PC-9 (cell line): ENCODE data around the gene SCAMP3.

Experiments used
- CTCF ChIP-seq: fragments of 200-600 bp; sonication (generic); conservative IDR thresholded peaks from 2 replicates; pipeline ENCODE4 v1.6.1; 2017; ENCODE audit warnings: mixed run types, antibody characterized with exemption, mild to moderate bottlenecking, moderate library complexity
- EZH2 ChIP-seq: fragments of 200-600 bp; sonication (generic); IDR thresholded peaks from 2 replicates; pipeline ENCODE4 v1.8.0; 2017; ENCODE audit warnings: antibody characterized with exemption, low read depth

DNA sequence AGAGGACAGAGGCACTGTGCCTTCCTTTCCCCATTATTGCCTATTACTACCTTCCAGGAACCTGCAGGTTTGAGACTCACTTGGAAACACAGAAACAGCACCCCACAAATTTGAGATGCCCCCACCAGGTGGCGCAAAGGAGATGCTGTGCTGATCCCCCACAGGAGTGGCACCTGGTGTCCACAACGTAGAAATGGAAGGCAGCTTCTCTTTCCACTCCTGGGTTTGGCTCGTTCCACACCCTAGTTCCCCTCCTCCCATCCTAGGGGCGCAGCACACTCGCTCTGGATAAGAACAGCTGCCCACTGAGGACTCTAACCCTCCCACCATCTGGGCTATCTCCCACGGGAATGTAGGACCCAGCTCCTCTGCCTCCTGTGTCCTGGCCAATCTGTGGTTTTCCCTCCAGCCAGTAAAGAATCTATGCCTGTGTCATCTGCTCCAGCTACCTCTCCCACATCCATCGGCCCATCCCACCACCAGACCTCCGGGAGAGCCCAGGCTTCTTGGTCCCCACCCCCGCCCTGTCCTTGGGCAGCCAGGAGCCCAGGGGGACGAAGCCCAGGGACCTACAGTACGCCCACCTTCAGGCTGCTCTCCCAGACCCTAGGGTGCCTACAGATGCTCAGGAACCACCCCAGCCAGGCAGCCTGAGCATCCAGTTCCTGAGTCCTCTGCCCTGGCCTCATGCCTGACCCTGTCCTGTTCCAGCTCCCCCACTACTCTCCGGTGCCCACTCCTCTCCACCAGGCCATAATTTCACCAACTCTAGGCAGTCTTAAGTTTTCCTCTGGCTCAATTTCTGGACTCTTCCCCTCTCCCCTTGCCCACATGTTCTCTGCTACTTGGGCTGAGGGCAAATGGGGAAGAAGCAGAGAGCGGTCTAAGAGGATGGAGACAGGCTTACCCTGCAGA is 55.0 kb downstream of the SCAMP3 start:
- TF ChIP-seq CTCF (peak; percentile 92), EZH2 (no peak)
